K562 (cell line): Measurements from ENCODE around the gene APOL2.

Source experiments
- BRD4 ChIP-seq: fragments of 200-600 bp; sonication (generic); IDR thresholded peaks from 2 replicates; pipeline ENCODE4 v1.6.1; 2017; ENCODE audit warnings: inconsistent platforms
- CBX3 ChIP-seq, 2 experiments: IDR thresholded peaks; 1 replicate in 1 of 2; 2 replicates in 1 of 2; pipeline ENCODE4 v1.6.1; 2012; ENCODE audit warnings: inconsistent platforms in 2 of 2, low read length in 2 of 2, borderline replicate concordance in 1 of 2, control low read depth in 1 of 2
- CCNT2 ChIP-seq: IDR thresholded peaks from 2 replicates; pipeline ENCODE4 v1.6.1; 2011; ENCODE audit warnings: borderline replicate concordance, low read depth, mild to moderate bottlenecking, moderate library complexity, mixed read lengths, low read length; ENCODE audit not compliant: insufficient read length; ENCODE audit errors: extremely low read depth
- EGR1 ChIP-seq: fragments of 450-650 bp; conservative IDR thresholded peaks from 2 replicates; pipeline ENCODE4 v1.6.1; 2017; ENCODE audit warnings: mild to moderate bottlenecking
- FOXK1 ChIP-seq: sonication (generic); formaldehyde crosslinking; IDR thresholded peaks from 2 replicates; pipeline ENCODE4 v1.8.0; 2022; ENCODE audit warnings: missing genetic modification reagents, mild to moderate bottlenecking, borderline replicate concordance
- KHSRP ChIP-seq: fragments of 450-650 bp; IDR thresholded peaks from 2 replicates; pipeline ENCODE4 v1.6.1; 2017
- POLR2A ChIP-seq: fragments of 450-650 bp; conservative IDR thresholded peaks from 2 replicates; pipeline ENCODE4 v1.6.1; 2016
- POLR2AphosphoS5 ChIP-seq: IDR thresholded peaks from 2 replicates; pipeline ENCODE4 v1.6.1; 2011; ENCODE audit warnings: mild to moderate bottlenecking, low read depth, low read length, moderate library complexity; ENCODE audit not compliant: control insufficient read depth, insufficient read depth
- RAD21 ChIP-seq, 2 experiments: fragments of 250-450 bp in 1 of 2; fragments of 450-650 bp in 1 of 2; sonication (Bioruptor Pico) in 1 of 2; formaldehyde crosslinking in 1 of 2; IDR thresholded peaks in 1 of 2; conservative IDR thresholded peaks in 1 of 2; 2 replicates each; pipeline versions ENCODE4 v1.4.0 to v1.8.0; 2020 to 2022; ENCODE audit warnings: mild to moderate bottlenecking in 2 of 2, moderate library complexity in 1 of 2
- ZSCAN29 ChIP-seq: fragments of 450-650 bp; IDR thresholded peaks from 2 replicates; pipeline ENCODE4 v1.6.1; 2017
- TF ChIP-seq, protein P1 (sequence below), 3 experiments: IDR thresholded peaks in 2 of 3; conservative IDR thresholded peaks in 1 of 3; 2 replicates each; pipeline ENCODE4 v1.5.1; 2011 to 2012; ENCODE audit warnings: low read length in 3 of 3, mild to moderate bottlenecking in 3 of 3, control low read depth in 2 of 3, improper control_type of control experiment in 1 of 3, inconsistent platforms in 1 of 3, low read depth in 1 of 3, mixed read lengths in 1 of 3, moderate library complexity in 1 of 3; ENCODE audit not compliant: insufficient read depth in 2 of 3
- TF ChIP-seq, protein P2 (sequence below): sonication (generic); formaldehyde crosslinking; IDR thresholded peaks from 2 replicates; pipeline ENCODE4 v1.8.0; 2023; ENCODE audit warnings: mild to moderate bottlenecking, missing genetic modification reagents
- TF ChIP-seq, protein P3 (sequence below): fragments of 200-800 bp; sonication (Bioruptor generic); IDR thresholded peaks from 2 replicates; pipeline ENCODE4 v1.6.1; 2016; ENCODE audit warnings: missing genetic modification characterization, missing compliant biosample characterization
- TF ChIP-seq, protein P4 (sequence below): fragments of 450-650 bp; IDR thresholded peaks from 2 replicates; pipeline ENCODE4 v1.7.1; 2018; ENCODE audit warnings: mild to moderate bottlenecking, low read depth; ENCODE audit not compliant: partially characterized antibody

DNA sequence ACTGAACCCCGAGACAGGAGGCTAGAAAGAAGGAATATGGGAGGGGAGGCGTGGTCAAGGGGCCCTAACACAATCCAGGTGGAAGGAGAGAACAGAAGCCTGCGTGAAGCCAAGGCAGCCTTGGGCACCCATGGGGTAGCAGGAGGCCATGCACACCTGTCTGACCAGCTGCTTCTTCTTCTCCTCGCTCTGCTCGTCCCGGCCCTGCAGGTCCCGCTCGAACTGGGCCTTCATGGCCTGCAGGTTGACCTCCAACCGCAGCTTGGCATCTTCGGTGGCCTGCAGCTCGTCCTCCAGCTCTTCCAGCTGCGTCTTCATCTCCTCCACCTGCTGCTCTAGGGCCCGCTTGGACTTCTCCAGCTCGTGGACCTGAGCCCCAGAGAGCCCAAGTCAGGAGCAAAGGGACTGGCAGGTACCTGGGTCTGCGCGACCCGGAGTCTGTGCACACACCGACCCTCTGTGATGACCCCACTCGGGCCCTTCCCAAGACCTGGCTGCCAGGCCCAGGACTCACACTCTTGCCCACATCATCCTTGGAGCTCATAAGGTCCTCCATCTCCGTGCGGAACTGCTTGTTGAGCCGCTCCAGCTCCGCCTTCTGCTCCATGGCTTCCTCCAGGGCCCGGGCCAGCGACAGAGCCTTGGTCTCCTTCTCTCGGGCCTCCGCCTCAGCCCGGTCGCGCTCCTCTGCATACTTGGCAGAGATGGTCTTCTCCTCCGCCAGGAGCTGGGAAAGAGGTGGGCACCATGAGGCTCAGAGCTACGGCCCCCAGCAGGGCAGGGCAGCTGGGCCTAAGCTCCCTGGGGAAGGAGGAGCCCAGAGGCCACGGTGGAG is 49.5 kb upstream of the APOL2 start:
- TF ChIP-seq KHSRP, result no peak
- TF ChIP-seq CCNT2, result no peak
- TF ChIP-seq, protein P1, sequence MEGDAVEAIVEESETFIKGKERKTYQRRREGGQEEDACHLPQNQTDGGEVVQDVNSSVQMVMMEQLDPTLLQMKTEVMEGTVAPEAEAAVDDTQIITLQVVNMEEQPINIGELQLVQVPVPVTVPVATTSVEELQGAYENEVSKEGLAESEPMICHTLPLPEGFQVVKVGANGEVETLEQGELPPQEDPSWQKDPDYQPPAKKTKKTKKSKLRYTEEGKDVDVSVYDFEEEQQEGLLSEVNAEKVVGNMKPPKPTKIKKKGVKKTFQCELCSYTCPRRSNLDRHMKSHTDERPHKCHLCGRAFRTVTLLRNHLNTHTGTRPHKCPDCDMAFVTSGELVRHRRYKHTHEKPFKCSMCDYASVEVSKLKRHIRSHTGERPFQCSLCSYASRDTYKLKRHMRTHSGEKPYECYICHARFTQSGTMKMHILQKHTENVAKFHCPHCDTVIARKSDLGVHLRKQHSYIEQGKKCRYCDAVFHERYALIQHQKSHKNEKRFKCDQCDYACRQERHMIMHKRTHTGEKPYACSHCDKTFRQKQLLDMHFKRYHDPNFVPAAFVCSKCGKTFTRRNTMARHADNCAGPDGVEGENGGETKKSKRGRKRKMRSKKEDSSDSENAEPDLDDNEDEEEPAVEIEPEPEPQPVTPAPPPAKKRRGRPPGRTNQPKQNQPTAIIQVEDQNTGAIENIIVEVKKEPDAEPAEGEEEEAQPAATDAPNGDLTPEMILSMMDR (IDR thresholded peaks at IDR 0.05 in 2 of 3, conservative IDR thresholded peaks at IDR 0.05 in 1 of 3; ENCODE audit: insufficient read depth in 2 of 3, low read depth in 1 of 3, low read length in 3 of 3), result no peak
- TF ChIP-seq, protein P2, sequence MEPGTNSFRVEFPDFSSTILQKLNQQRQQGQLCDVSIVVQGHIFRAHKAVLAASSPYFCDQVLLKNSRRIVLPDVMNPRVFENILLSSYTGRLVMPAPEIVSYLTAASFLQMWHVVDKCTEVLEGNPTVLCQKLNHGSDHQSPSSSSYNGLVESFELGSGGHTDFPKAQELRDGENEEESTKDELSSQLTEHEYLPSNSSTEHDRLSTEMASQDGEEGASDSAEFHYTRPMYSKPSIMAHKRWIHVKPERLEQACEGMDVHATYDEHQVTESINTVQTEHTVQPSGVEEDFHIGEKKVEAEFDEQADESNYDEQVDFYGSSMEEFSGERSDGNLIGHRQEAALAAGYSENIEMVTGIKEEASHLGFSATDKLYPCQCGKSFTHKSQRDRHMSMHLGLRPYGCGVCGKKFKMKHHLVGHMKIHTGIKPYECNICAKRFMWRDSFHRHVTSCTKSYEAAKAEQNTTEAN, result no peak
- no peak for TF ChIP-seq EGR1
- no peak for TF ChIP-seq ZSCAN29
- no peak for TF ChIP-seq BRD4
- no peak for TF ChIP-seq RAD21 (CRISPR knock-in tag; conservative IDR thresholded peaks at IDR 0.05 in 1 of 2, IDR thresholded peaks at IDR 0.05 in 1 of 2)
- no peak for TF ChIP-seq FOXK1
- no peak for TF ChIP-seq CBX3 (IDR thresholded peaks at IDR 0.05; ENCODE audit: borderline replicate concordance in 1 of 2, low read length in 2 of 2)
- TF ChIP-seq, protein P3, sequence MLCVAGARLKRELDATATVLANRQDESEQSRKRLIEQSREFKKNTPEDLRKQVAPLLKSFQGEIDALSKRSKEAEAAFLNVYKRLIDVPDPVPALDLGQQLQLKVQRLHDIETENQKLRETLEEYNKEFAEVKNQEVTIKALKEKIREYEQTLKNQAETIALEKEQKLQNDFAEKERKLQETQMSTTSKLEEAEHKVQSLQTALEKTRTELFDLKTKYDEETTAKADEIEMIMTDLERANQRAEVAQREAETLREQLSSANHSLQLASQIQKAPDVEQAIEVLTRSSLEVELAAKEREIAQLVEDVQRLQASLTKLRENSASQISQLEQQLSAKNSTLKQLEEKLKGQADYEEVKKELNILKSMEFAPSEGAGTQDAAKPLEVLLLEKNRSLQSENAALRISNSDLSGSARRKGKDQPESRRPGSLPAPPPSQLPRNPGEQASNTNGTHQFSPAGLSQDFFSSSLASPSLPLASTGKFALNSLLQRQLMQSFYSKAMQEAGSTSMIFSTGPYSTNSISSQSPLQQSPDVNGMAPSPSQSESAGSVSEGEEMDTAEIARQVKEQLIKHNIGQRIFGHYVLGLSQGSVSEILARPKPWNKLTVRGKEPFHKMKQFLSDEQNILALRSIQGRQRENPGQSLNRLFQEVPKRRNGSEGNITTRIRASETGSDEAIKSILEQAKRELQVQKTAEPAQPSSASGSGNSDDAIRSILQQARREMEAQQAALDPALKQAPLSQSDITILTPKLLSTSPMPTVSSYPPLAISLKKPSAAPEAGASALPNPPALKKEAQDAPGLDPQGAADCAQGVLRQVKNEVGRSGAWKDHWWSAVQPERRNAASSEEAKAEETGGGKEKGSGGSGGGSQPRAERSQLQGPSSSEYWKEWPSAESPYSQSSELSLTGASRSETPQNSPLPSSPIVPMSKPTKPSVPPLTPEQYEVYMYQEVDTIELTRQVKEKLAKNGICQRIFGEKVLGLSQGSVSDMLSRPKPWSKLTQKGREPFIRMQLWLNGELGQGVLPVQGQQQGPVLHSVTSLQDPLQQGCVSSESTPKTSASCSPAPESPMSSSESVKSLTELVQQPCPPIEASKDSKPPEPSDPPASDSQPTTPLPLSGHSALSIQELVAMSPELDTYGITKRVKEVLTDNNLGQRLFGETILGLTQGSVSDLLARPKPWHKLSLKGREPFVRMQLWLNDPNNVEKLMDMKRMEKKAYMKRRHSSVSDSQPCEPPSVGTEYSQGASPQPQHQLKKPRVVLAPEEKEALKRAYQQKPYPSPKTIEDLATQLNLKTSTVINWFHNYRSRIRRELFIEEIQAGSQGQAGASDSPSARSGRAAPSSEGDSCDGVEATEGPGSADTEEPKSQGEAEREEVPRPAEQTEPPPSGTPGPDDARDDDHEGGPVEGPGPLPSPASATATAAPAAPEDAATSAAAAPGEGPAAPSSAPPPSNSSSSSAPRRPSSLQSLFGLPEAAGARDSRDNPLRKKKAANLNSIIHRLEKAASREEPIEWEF (CRISPR knock-in tag), result no peak
- TF ChIP-seq, protein P4, sequence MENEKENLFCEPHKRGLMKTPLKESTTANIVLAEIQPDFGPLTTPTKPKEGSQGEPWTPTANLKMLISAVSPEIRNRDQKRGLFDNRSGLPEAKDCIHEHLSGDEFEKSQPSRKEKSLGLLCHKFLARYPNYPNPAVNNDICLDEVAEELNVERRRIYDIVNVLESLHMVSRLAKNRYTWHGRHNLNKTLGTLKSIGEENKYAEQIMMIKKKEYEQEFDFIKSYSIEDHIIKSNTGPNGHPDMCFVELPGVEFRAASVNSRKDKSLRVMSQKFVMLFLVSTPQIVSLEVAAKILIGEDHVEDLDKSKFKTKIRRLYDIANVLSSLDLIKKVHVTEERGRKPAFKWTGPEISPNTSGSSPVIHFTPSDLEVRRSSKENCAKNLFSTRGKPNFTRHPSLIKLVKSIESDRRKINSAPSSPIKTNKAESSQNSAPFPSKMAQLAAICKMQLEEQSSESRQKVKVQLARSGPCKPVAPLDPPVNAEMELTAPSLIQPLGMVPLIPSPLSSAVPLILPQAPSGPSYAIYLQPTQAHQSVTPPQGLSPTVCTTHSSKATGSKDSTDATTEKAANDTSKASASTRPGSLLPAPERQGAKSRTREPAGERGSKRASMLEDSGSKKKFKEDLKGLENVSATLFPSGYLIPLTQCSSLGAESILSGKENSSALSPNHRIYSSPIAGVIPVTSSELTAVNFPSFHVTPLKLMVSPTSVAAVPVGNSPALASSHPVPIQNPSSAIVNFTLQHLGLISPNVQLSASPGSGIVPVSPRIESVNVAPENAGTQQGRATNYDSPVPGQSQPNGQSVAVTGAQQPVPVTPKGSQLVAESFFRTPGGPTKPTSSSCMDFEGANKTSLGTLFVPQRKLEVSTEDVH, result no peak
- no peak for TF ChIP-seq POLR2A
- no peak for TF ChIP-seq POLR2AphosphoS5
